GM12891 (cell line): ENCODE data around the gene SERINC2.

Experiments
- POLR2A ChIP-seq: IDR thresholded peaks from 2 replicates; pipeline ENCODE4 v1.6.1; 2011; ENCODE audit warnings: low read depth, low read length, control low read depth
- POLR2AphosphoS5 ChIP-seq: IDR thresholded peaks from 2 replicates; pipeline ENCODE4 v1.6.1; 2011; ENCODE audit warnings: low read depth, low read length, control low read depth
- SPI1 ChIP-seq: IDR thresholded peaks from 2 replicates; pipeline ENCODE4 v1.6.1; 2011; ENCODE audit warnings: low read depth, low read length, control low read depth
- TAF1 ChIP-seq: IDR thresholded peaks from 2 replicates; pipeline ENCODE4 v1.6.1; 2011; ENCODE audit warnings: low read depth, low read length, control low read depth

GRCh38 chr1:31394584-31395193, 18.3 kb upstream of the SERINC2 start:
- no peak for TF ChIP-seq POLR2A
- no peak for TF ChIP-seq POLR2AphosphoS5
- no peak for TF ChIP-seq TAF1
- TF ChIP-seq SPI1 = no peak
